ENCODE data around the gene MEF2A.

DNA sequence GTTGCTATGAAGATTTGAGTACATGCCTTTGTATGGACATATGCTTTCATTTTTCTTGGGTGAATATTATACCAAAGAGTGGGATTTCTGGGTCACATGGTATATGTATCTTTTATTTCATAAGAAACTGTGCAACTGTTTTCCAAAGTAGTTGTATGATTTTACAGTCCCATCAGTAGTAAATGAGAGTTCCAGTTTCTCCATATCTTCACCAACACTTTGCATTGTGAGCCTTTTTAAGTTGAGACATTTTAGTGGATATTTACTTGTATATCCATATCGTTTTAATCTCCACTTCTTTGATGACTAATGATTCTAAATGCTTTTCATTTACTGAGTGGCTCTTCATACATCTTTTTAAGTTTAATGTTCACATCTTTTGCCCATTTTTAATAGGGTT lies 20.3 kb downstream of the MEF2A start:
- TF ChIP-seq EZH2 (IDR thresholded peaks at IDR 0.05; ENCODE audit: low read length, unreplicated experiment) = no peak
- TF ChIP-seq CTCF (conservative IDR thresholded peaks at IDR 0.05; ENCODE audit: low read depth, low read length) = no peak
